Breast epithelium (tissue), 3 donors: ENCODE data around the gene CEP112.

Source experiments
- CTCF ChIP-seq, 3 donors: fragments of 450-650 bp; IDR thresholded peaks; one replicate each; pipeline ENCODE4 v1.5.1; 2016 to 2017; ENCODE audit warnings: antibody characterized with exemption in 3 of 3, mild to moderate bottlenecking in 3 of 3, moderate library complexity in 3 of 3
- POLR2A ChIP-seq: fragments of 450-650 bp; IDR thresholded peaks from one replicate; pipeline ENCODE4 v1.6.1; 2016; ENCODE audit warnings: antibody characterized with exemption, mild to moderate bottlenecking, moderate library complexity

DNA sequence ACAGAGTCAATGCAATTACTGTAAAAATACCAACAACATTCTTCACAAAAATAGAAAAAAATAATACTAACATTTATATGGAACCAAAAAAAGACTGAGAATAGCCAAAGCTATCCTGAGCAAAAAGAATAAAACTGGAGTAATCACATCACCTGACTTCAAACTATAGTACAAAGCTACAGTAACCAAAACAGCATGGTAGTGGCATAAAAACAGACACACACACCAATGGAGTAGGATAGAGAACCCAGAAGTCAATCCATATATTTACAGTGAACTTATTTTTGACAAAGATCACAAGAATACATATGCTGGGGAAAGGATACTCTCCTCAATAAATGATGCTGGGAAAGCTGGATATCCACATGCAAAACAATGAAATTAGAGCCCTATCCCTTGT, 84.2 kb downstream of the CEP112 start:
- TF ChIP-seq POLR2A (no peak), CTCF (IDR thresholded peaks at IDR 0.05) (no peak)
